Measurements from ENCODE around the gene SHISAL2A. TPM values are rescaled to one million over a fixed set of nuclear protein-coding genes. Genes with fewer than 3 reads are reported as not detected.

SHISAL2A gene
- total RNA-seq, 1 experiment from 2014 or later, result 0.90 TPM

GRCh38 chr1:52592637-52593323 is 40.2 kb upstream of the SHISAL2A start:
- Histone ChIP-seq H2BK15ac (ENCODE audit: low read depth, low read length) (no peak overlapping the region), H2BK20ac (ENCODE audit: low read depth, low read length, poor library complexity, severe bottlenecking) (no peak overlapping the region), H3K56ac (ENCODE audit: insufficient read length, low read depth, low read length) (no peak overlapping the region), H3K79me2 (ENCODE audit: insufficient read depth, low read length) (no peaks in the 10 kb centered on the region), H3K4me2 (ENCODE audit: insufficient read depth, insufficient read length, low read length) (no peak overlapping the region), H2AFZ (ENCODE audit: low read length) (no peak overlapping the region), H3T11ph (ENCODE audit: low read length) (no peak overlapping the region), H3K14ac (ENCODE audit: insufficient read depth, low read length) (no peak overlapping the region), H4K91ac (ENCODE audit: insufficient read length, low read depth, low read length) (no peak overlapping the region), H3K79me1 (ENCODE audit: insufficient read depth, low read depth, low read length, poor library complexity, severe bottlenecking) (no peaks in the 10 kb centered on the region), H4K8ac (replicated peaks; ENCODE audit: insufficient read length, low read depth, low read length) (no peak overlapping the region), H3K18ac (ENCODE audit: insufficient read length, low read depth, low read length) (no peak overlapping the region), H2BK5ac (ENCODE audit: insufficient read length, low read length) (no peak overlapping the region), H2AK5ac (ENCODE audit: insufficient read length, low read length) (no peak overlapping the region), H2BK120ac (ENCODE audit: low read depth, low read length, poor library complexity, severe bottlenecking) (no peak overlapping the region), H3K27me3 (ENCODE audit: insufficient read depth, low read length) (no peaks in the 10 kb centered on the region), H3K4me1 (ENCODE audit: insufficient read depth, low read length) (no peaks in the 10 kb centered on the region), H3K4ac (ENCODE audit: low read depth, low read length) (no peak overlapping the region), H3K9ac (ENCODE audit: extremely low read depth, insufficient read length, low read length) (no peak overlapping the region), H4K5ac (ENCODE audit: insufficient read length, low read depth, low read length) (no peak overlapping the region), H3K23me2 (ENCODE audit: insufficient read length, low read depth, low read length, poor library complexity, severe bottlenecking) (no peaks in the 10 kb centered on the region), H3K9me3 (ENCODE audit: control insufficient read depth, low read depth, low read length) (no peaks in the 10 kb centered on the region), H4K20me1 (ENCODE audit: control insufficient read depth, insufficient read depth, insufficient read length) (no peaks in the 10 kb centered on the region), H3K23ac (ENCODE audit: insufficient read length, low read depth, low read length) (no peak overlapping the region), H2BK12ac (ENCODE audit: insufficient read length, low read depth, low read length) (no peak overlapping the region), H3K27ac (ENCODE audit: insufficient read length, low read depth, low read length) (no peak overlapping the region)
- Mint-ChIP-seq H3K36me3 (ENCODE audit: insufficient read depth in 1 of 3, low read depth in 3 of 3) (no peaks in the 10 kb centered on the region), H3K27me3 (ENCODE audit: low read depth) (no peaks in the 10 kb centered on the region), H3K4me1 (peaks cover 16 to 30% of the 10 kb centered on the region in 2 experiments), H3K27ac (no peak overlapping the region), H3K9me3 (no peaks in the 10 kb centered on the region), H3K4me3 (no peak overlapping the region)
- no peak for TF ChIP-seq CTCF (conservative IDR thresholded peaks at IDR 0.05)
- no CpG with 5 or more reads among the region's 5 CpGs for WGBS (ENCODE audit: extremely low coverage, insufficient read length, low lambda C conversion rate)
- no peak for DNase-seq

All from H9 (cell line).